GM18517 (cell line): ENCODE measurements around the gene HBA1.
"Not testable (repeated sequence)": the region's sequence is repeated elsewhere in the genome, so short reads cannot be mapped to it uniquely, and the experiment has no call there.

Experiments used
- ATAC-seq: cut with Tn5 transposase; IDR thresholded peaks from one replicate; pipeline ENCODE4 v1.9.1; 2021; ENCODE audit warnings: mild to moderate bottlenecking, moderate library complexity; ENCODE audit not compliant: unreplicated experiment

HBA1 gene

DNA sequence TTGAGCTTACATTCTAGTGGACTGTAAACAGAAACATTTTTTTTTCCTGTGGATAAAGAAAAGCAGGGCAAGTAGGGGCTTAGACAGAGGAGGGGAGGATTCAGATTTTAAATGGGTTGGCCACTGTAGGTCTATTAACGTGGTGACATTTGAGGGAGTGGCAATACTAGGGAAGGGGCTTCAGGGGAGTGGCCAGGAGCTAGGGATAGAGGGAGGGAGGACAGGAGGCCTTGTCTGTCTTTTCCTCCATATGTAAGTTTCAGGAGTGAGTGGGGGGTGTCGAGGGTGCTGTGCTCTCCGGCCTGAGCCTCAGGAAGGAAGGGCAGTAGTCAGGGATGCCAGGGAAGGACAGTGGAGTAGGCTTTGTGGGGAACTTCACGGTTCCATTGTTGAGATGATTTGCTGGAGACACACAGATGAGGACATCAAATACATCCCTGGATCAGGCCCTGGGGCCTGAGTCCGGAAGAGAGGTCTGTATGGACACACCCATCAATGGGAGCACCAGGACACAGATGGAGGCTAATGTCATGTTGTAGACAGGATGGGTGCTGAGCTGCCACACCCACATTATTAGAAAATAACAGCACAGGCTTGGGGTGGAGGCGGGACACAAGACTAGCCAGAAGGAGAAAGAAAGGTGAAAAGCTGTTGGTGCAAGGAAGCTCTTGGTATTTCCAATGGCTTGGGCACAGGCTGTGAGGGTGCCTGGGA is 17.2 kb upstream of the HBA1 start:
- ATAC-seq: no peak

DNA sequence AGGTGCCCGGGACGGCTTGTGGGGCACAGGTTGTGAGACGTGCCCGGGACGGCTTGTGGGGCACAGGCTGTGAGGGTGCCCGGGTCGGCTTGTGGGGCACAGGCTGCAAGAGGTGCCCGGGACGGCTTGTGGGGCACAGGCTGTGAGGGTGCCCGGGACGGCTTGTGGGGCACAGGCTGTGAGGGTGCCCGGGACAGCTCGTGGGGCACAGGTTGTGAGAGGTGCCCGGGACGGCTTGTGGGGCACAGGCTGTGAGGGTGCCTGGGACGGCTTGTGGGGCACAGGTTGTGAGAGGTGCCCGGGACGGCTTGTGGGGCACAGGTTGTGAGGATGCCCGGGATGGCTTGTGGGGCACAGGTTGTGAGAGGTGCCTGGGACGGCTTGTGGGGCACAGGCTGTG is 16.2 kb upstream of the HBA1 start:
- ATAC-seq: not testable (repeated sequence)

DNA sequence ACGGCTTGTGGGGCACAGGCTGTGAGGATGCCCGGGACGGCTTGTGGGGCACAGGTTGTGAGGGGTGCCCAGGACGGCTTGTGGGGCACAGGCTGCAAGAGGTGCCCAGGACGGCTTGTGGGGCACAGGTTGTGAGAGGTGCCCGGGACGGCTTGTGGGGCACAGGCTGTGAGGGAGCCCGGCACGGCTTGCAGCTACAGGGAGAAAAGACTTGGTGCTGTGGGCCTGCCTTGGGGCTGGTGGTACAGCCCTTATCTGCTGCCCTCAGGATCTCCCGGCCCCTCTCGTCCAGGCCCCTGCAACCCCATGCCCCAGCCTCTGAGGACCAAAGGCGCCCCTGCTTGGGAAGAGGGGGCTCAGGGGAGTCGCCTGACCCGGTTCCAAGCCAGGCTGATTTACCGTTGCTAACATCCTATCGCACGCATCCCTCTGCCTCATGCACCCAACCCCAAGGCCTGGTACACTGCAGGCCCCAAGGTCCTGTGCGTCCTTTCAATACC is 15.7 kb upstream of the HBA1 start:
- ATAC-seq: no peak

DNA sequence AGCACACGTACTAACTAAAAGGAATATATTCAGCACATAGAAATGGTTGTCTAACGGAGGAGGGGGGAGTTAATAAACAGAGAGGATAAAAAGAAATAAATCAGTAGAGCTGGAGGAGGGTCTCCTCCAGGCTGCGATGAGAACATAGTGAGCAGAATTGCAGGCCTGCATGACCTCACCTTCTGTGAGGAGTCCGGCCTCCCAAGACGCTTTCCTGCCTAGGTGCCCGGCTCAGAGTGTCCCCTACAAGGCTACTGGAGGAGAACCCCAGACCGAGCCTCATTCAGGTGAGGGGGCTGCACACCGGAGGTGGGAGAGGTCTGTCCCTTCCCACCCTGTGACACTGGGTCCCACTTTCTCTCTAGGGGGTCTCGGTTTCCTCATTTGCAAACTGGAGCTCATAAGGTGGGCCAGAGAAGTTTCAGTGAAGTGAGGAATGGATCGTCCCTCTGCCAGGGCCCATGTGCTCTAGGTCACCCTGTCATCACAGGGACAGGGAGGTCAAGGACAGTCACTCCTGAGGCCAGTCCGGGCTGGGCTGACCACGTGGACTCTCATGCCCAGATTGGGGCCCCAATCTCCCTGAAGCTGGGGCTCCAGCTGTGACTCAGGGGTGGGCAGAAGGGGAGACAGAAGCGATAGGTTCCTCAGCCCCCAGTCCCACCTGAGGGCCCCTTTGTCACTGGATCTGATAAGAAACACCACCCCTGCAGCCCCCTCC is 14.0 kb upstream of the HBA1 start:
- ATAC-seq: no peak

DNA sequence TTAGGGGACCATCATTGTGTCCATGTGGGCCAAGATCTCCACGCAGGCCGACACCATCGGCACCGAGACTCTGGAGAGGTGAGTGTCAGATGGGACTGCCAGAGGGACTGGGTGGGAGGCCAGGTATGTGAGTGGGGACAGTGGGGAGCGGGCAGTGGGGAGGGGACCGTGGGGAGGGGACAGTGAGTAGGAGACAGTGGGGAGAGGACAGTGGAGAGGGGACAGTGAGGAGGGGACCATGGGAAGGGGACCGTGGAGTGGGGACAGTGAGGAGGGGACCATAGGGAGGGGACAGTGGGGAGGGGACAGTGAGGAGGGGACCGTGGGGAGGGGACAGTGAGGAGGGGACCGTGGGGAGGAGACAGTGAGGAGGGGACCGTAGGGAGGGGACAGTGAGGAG is 13.3 kb upstream of the HBA1 start:
- not testable (repeated sequence) for ATAC-seq

DNA sequence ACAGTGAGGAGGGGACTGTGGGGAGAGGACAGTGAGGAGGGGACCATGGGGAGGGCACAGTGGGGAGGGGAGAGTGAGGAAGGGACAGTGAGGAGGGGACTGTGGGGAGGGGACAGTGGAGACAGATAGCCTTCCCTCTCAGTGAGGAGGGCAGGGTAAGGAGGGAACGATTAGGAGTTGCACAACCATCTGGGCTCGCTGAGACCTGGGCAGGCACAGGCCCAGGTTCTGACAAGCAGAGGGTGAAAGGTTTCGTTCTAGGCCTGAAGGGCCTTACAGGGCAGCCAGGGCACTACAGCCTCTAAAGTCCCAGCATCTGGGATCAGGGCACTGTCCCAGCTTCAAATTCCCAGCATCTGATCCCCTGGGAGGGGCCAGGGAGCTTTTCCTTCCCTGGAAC is 12.8 kb upstream of the HBA1 start:
- not testable (repeated sequence) for ATAC-seq

DNA sequence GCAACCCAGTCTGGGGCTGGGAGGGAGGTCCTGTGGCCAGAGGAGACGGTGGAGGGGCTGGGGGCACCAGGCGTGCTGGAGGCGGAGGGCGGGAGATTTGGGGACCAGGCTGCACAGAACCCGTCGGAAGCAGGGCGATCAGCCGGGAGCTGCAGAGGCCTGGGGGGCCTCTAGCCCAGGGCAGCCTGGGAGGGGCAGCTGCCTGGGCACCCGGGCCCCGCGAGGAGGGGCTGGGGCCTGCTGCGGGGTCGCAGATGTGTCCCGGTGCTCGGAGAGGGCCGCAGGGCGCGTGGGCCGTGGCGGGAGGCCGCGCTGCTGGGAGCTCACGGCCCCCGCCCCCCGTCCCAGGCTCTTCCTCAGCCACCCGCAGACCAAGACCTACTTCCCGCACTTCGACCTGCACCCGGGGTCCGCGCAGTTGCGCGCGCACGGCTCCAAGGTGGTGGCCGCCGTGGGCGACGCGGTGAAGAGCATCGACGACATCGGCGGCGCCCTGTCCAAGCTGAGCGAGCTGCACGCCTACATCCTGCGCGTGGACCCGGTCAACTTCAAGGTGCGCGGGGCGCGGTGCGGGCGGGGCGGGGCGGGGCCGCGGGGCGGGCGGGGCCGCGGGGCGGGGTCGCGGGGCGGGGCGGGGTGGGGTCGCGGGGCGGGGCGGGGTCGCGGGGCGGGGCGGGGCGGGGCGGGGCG is 12.2 kb upstream of the HBA1 start:
- ATAC-seq: not testable (repeated sequence)

DNA sequence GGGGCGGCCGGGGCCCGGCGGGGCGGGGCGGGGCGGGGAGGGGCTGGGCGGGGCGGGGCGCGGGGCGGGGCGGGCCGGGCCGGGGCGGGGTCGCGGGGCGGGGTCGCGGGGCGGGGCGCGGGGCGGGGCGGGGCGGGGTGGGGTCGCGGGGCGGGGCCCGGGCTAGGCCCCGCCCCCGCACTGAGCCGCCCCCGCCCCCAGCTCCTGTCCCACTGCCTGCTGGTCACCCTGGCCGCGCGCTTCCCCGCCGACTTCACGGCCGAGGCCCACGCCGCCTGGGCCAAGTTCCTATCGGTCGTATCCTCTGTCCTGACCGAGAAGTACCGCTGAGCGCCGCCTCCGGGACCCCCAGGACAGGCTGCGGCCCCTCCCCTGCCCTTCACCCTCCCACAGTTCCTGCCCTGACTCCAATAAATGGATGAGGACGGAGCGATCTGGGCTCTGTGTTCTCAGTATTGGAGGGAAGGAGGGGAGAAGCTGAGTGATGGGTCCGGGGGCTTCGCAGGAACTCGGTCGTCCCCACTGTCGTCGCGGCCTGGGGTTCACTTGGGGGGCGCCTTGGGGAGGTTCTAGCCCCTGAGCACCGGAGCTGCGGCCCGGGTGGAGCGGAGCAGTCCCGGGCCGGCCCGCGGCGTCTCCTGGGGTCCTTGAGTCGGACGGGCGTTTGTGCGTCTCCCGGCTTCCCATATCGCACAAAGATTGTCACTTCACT is 11.5 kb upstream of the HBA1 start:
- no peak for ATAC-seq

DNA sequence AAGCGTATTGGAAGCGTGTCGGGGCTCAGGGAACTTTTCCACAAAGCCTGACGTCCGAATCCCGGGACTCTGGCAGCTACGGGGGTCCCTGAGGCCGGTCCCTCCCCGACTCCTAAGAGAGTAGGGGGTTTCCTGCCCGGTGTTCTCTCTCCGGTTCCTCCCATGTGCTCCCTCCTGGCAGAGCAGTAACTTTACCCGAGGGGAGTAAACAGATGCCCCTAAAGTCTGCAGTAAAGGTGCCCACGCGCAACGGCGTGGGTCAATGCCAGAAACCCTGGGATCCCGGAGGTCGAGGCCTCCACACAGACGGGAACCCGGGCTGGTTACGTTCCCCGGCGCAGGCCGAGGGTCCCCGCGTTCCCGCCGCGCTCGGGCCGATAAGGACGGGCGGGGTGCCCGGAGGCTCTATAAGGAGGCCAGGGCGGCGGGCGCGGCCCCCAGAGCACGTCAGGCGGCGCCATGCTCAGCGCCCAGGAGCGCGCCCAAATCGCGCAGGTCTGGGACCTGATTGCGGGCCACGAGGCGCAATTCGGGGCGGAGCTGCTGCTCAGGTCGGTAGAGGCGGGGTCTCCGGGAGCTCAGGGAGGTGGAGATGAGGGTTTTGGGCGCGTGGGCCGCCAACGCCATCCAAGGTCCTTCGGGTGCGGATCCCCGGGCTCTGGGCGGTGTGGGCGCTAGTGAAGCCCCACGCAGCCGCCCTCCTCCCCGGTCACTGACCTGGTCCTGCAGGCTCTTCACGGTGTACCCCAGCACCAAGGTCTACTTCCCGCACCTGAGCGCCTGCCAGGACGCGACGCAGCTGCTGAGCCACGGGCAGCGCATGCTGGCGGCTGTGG is 10.7 kb upstream of the HBA1 start, which contains the start of gene HBM:
Gene HBM (plus strand): TSS at position 440 of the 836 bp plus-strand sequence. CDS start 20 bp downstream, at position 460.
- ATAC-seq: no peak

DNA sequence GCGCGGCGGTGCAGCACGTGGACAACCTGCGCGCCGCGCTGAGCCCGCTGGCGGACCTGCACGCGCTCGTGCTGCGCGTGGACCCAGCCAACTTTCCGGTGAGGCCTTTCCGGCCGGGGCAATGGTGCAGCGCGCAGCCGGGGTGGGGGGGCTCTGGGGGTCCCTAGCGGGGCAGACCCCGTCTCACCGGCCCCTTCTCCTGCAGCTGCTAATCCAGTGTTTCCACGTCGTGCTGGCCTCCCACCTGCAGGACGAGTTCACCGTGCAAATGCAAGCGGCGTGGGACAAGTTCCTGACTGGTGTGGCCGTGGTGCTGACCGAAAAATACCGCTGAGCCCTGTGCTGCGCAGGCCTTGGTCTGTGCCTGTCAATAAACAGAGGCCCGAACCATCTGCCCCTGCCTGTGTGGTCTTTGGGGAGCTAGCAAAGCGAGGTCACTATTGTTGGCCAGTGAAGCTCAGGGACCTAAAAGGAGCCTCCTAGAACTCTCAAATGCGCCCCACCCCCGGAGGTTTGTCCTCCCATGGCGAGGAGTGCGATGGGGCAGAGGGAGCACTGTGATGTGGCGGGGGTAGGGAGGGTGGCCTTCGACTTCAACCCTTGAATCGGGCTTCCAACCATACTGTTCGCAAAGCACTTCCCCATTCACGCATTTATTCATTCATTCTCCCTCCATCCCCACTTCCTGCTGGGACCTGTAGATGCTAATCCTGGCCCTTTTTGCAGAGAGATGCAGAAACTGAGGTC is 9.9 kb upstream of the HBA1 start:
- no peak for ATAC-seq

DNA sequence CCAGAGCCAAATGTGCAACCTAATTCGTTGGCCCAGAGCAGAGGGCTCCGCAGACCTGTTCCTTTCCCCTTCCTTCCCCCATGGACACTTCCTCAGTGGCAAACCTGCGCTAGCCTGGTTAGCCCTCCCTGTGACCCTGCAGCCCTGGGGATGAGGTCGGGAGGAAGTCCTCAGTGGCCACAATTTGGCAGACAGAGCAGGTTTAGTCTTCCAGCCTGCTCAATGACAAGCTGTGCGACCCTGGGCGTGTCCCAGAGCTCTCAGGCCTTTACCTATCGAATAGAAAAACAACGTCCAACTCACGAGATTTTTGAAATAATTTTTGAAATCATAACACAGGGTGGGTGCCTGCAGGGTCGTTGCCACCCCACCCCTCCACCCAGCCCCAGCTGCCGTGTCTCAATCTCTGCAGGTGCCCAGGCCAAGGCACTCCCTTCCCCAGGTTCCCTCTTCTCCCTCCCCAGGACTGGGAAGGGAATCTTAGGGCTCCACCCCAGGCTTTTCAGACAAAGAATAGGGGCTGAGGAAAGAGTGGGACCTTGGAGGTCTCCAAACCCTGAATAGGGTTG is 9.3 kb upstream of the HBA1 start:
- no peak for ATAC-seq

DNA sequence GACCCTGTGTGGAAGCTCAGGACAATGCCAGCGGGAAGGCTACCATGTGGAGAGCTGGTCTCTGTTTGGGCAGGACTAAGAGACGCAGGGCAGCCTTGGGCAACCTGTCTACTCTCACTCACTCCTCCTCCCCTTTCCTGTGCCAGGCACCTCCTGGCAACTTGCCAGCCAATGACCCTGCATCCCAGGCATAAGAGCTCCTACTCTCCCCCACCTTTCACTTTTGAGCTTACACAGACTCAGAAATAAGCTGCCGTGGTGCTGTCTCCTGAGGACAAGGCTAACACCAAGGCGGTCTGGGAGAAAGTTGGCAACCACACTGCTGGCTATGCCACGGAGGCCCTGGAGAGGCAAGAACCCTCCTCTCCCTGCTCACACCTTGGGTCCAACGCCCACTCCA is 8.1 kb upstream of the HBA1 start:
- ATAC-seq: no peak

DNA sequence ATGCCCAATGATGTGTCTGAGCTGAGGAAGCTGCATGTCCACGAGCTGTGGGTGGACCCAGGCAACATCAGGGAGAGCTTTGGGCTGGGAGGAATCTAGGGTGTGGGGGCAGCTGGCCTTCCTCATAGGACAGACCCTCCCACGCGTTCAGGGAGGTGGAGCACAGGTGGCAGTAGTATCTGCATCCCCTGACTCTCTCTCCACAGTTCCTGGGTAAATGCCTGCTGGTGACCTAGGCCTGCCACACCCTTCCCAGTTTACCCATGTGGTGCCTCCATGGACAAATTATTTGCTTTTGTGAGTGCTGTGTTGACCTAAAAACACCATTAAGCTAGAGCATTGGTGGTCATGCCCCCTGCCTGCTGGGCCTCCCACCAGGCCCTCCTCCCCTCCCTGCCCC is 7.5 kb upstream of the HBA1 start:
- ATAC-seq: no peak

DNA sequence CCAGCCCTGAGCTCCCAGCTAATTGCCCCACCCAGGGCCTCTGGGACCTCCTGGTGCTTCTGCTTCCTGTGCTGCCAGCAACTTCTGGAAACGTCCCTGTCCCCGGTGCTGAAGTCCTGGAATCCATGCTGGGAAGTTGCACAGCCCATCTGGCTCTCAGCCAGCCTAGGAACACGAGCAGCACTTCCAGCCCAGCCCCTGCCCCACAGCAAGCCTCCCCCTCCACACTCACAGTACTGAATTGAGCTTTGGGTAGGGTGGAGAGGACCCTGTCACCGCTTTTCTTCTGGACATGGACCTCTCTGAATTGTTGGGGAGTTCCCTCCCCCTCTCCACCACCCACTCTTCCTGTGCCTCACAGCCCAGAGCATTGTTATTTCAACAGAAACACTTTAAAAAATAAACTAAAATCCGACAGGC is 6.4 kb upstream of the HBA1 start:
- not testable (repeated sequence) for ATAC-seq

DNA sequence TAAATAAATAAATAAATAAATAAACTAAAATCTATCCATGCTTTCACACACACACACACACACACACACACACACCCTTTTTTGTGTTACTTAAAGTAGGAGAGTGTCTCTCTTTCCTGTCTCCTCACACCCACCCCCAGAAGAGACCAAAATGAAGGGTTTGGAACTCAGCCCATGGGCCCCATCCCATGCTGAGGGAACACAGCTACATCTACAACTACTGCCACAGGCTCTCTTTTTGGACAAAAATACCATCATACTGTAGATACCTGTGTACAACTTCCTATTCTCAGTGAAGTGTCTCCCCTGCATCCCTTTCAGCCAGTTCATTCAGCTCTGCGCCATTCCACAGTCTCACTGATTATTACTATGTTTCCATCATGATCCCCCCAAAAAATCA is 5.7 kb upstream of the HBA1 start:
- no peak for ATAC-seq

DNA sequence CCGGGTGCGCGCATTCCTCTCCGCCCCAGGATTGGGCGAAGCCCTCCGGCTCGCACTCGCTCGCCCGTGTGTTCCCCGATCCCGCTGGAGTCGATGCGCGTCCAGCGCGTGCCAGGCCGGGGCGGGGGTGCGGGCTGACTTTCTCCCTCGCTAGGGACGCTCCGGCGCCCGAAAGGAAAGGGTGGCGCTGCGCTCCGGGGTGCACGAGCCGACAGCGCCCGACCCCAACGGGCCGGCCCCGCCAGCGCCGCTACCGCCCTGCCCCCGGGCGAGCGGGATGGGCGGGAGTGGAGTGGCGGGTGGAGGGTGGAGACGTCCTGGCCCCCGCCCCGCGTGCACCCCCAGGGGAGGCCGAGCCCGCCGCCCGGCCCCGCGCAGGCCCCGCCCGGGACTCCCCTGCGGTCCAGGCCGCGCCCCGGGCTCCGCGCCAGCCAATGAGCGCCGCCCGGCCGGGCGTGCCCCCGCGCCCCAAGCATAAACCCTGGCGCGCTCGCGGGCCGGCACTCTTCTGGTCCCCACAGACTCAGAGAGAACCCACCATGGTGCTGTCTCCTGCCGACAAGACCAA is 4.0 kb upstream of the HBA1 start, which contains the start of gene HBA2:
Gene HBA2 (plus strand): TSS at position 503 of the 568 bp plus-strand sequence. CDS start 37 bp downstream, at position 540.
- not testable (repeated sequence) for ATAC-seq

DNA sequence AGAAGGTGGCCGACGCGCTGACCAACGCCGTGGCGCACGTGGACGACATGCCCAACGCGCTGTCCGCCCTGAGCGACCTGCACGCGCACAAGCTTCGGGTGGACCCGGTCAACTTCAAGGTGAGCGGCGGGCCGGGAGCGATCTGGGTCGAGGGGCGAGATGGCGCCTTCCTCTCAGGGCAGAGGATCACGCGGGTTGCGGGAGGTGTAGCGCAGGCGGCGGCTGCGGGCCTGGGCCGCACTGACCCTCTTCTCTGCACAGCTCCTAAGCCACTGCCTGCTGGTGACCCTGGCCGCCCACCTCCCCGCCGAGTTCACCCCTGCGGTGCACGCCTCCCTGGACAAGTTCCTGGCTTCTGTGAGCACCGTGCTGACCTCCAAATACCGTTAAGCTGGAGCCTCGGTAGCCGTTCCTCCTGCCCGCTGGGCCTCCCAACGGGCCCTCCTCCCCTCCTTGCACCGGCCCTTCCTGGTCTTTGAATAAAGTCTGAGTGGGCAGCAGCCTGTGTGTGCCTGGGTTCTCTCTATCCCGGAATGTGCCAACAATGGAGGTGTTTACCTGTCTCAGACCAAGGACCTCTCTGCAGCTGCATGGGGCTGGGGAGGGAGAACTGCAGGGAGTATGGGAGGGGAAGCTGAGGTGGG is 3.1 kb upstream of the HBA1 start:
- not testable (repeated sequence) for ATAC-seq
